GM12878 (cell line): ENCODE results near the gene KCTD2. TPM values are rescaled to one million over a fixed set of nuclear protein-coding genes. Genes with fewer than 3 reads are reported as not detected.
"Not testable (repeated sequence)": the region's sequence is repeated elsewhere in the genome, so short reads cannot be mapped to it uniquely, and the experiment has no call there.

Experiments
- ATAC-seq: fragments of 200-7000 bp; cut with Tn5 transposase; 3 replicates; pipeline ENCODE4 v1.9.1; 2020; ENCODE audit warnings: mild to moderate bottlenecking, moderate library complexity
- BruUV-seq: library from RNA; stranded (reverse); fragments of 400-500 nt; replicated peaks from 2 replicates; lab custom pipeline; 2021; lab: Mats Ljungman, UMichigan
- CTCF ChIA-PET: fragments of 300-600 bp; sonication (Branson Sonifier 250); formaldehyde crosslinking; extraction: SDS; loops from one replicate; lab custom pipeline; 2021; ENCODE audit warnings: inconsistent platforms; lab: Yijun Ruan, JAX
- POLR2A ChIA-PET: fragments of 350-600 bp; formaldehyde crosslinking; extraction: SDS; loops from one replicate; lab custom pipeline; 2021; ENCODE audit warnings: inconsistent platforms; lab: Charles Lee
- RAD21 ChIA-PET: fragments of 300-600 bp; sonication (Branson Sonifier 250); formaldehyde crosslinking; loops from one replicate; lab custom pipeline; 2023; ENCODE audit warnings: antibody characterized with exemption; ENCODE audit not compliant: unreplicated experiment; lab: Charles Lee
- SMC1A ChIA-PET: fragments of 300-600 bp; sonication (Branson Sonifier 250); formaldehyde crosslinking; loops from one replicate; lab custom pipeline; 2023; ENCODE audit not compliant: unreplicated experiment, uncharacterized antibody; lab: Charles Lee
- DNase-seq: peaks from one replicate; pipeline ENCODE4 v3.0.0-alpha.2; 2011; ENCODE audit warnings: low read depth, low spot score
- FAIRE-seq: peaks from 3 replicates; lab custom pipeline; 2011; peaks lifted over from hg19 to GRCh38; lab: Jason Lieb, UNC
- H2AFZ ChIP-seq: 2 replicates; pipeline ENCODE4 v1.6.0; 2011; ENCODE audit warnings: low read depth, low read length, control low read depth; ENCODE audit not compliant: control insufficient read depth
- H3K27ac ChIP-seq: 2 replicates; pipeline ENCODE4 v1.5.1; 2011; ENCODE audit warnings: control low read depth; ENCODE audit not compliant: control insufficient read depth, insufficient read depth
- H3K27me3 ChIP-seq, 2 experiments: replicated peaks in 1 of 2; 2 replicates each; pipeline versions ENCODE4 v1.6.0 to v1.6.1; 2011; ENCODE audit warnings: low read length in 1 of 2; ENCODE audit not compliant: control insufficient read depth in 2 of 2, insufficient read depth in 2 of 2
- H3K36me3 ChIP-seq, 2 experiments: 2 replicates each; pipeline ENCODE4 v1.5.1; 2011; ENCODE audit warnings: low read length in 1 of 2; ENCODE audit not compliant: control insufficient read depth in 2 of 2, insufficient read depth in 2 of 2
- H3K4me1 ChIP-seq: 2 replicates; pipeline ENCODE4 v1.6.1; 2011; ENCODE audit warnings: mild to moderate bottlenecking, low read length, moderate library complexity, mixed read lengths; ENCODE audit not compliant: control insufficient read depth, insufficient read depth
- H3K4me2 ChIP-seq: 2 replicates; pipeline ENCODE4 v1.6.0; 2011; ENCODE audit warnings: control low read depth; ENCODE audit not compliant: control insufficient read depth, insufficient read depth
- H3K4me3 ChIP-seq: fragments of 200-600 bp; sonication (generic); 2 replicates; pipeline ENCODE4 v1.5.1; 2016
- H3K79me2 ChIP-seq: 2 replicates; pipeline ENCODE4 v1.6.0; 2011; ENCODE audit warnings: low read length; ENCODE audit not compliant: control insufficient read depth, insufficient read depth
- H3K9ac ChIP-seq: 2 replicates; pipeline ENCODE4 v1.8.0; 2011; ENCODE audit warnings: low read length, control low read depth, mixed read lengths; ENCODE audit not compliant: control insufficient read depth, insufficient read depth
- H3K9me3 ChIP-seq: replicated peaks from 3 replicates; pipeline ENCODE4 v1.5.1; 2011; ENCODE audit warnings: mild to moderate bottlenecking, low read length; ENCODE audit not compliant: control insufficient read depth, insufficient read depth
- H4K20me1 ChIP-seq: 2 replicates; pipeline ENCODE4 v1.6.0; 2011; ENCODE audit not compliant: control insufficient read depth, insufficient read depth
- RAD21 ChIP-seq: IDR thresholded peaks from 2 replicates; pipeline ENCODE4 v1.6.1; 2011; ENCODE audit warnings: mild to moderate bottlenecking, low read depth, low read length, moderate library complexity; ENCODE audit not compliant: insufficient read depth
- WGBS: methylation state at CpG from one replicate; pipeline ENCODE4 v1.1.6; 2016; ENCODE audit warnings: low lambda C conversion rate; ENCODE audit not compliant: insufficient replicate concordance, insufficient coverage; ENCODE audit errors: missing lambda C conversion rate; 5-methylcytosine and 5-hydroxymethylcytosine counted together
- in situ Hi-C: fragments of 300-500 bp; cut with MboI; formaldehyde crosslinking; loops from 9 replicates; pipeline ENCODE4 v1.14.3; 2018; ENCODE audit warnings: mixed read lengths
- intact Hi-C: fragments of 100-400 bp; cut with micrococcal nuclease; formaldehyde crosslinking; loops from one replicate; pipeline ENCODE4 v1.14.2; 2022; ENCODE audit not compliant: unreplicated experiment
- polyA plus RNA-seq, 11 experiments: library from polyadenylated mRNA; depleted of rRNA in 4 of 11; unstranded in 6 of 11; stranded (reverse) in 5 of 11; fragments of >200 nt; fragmentation: Nextera tagmentation in 4 of 11; fragmentation: Illumina TruSeq in 1 of 11; extraction: Ambion mirVana in 4 of 11; extraction: Trizol in 1 of 11; gene quantifications; 1 replicate in 1 of 11; 2 replicates in 10 of 11; pipeline versions ENCODE4 v1.2.1 to v1.2.3, GENCODE V29; 2011 to 2016; ENCODE audit warnings: inconsistent platforms in 2 of 11, missing spikeins in 2 of 11, low read depth in 1 of 11
- total RNA-seq, 4 experiments: library from RNA; depleted of rRNA in 3 of 4; stranded (reverse); fragments of >200 nt in 3 of 4; fragmentation: Illumina TruSeq in 1 of 4; extraction: Trizol in 1 of 4; gene quantifications; 2 replicates each; pipeline versions ENCODE4 v1.2.1 to v1.2.3, GENCODE V29; 2013 to 2021
- TF ChIP-seq, protein P1 (sequence below): fragments of 450-650 bp; IDR thresholded peaks from 2 replicates; pipeline ENCODE4 v1.6.1; 2017; ENCODE audit warnings: mild to moderate bottlenecking, moderate library complexity

The KCTD2 gene
- total and polyA plus RNA-seq, 10 of the 15 experiments (the other 5 are each of a cell fraction or from before 2014, with no cell fraction given) = 1.5 to 27.5 (median 13.7) TPM

DNA sequence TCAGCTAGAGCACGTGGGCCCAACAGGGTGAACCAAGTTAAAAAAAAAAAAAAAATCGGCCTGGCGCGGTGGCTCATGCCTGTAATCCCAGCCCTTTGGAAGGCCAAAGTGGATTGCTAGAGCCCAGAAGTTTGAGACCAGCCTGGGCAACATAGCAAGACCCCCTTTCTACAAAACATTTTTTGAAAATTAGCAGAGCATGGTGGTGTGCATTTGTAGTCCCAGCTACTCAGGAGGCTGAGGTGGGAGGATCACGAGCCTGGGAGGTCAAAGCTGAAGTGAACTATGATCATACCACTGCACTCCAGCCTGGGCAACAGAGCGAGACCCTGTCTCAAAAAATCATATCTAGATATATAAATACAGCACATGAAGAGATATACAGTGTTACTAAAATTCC, 40.9 kb upstream of the KCTD2 start:
- ChIA-PET SMC1A (interaction anchor here (0.6 to 4.1 kb wide), 3 partner anchors 21 to 353 kb away, joined by 3 to 20 read pairs (median 3); no protein-coding TSS in a partner anchor), POLR2A (interaction anchor here (0.5 to 0.6 kb wide), 2 partner anchors 10 to 111 kb away, joined by 3 to 4 read pairs; no protein-coding TSS in a partner anchor), RAD21 (interaction anchor here (4.4 kb wide), 1 partner anchor 44 kb away, joined by 39 read pairs; no protein-coding TSS in a partner anchor), CTCF (interaction anchor here (0.6 to 6.2 kb wide), 4 partner anchors 45 to 265 kb away, joined by 3 to 56 read pairs (median 4); partner anchors contain the start of gene MIF4GD)
- H2AFZ ChIP-seq, H3K27ac ChIP-seq, H3K79me2 ChIP-seq, H3K4me3 ChIP-seq, ATAC-seq, H3K4me1 ChIP-seq, FAIRE-seq, BruUV-seq, H3K4me2 ChIP-seq, DNase-seq, H3K9ac ChIP-seq, H3K27me3 ChIP-seq, H4K20me1 ChIP-seq, intact Hi-C loops, in situ Hi-C loops, H3K36me3 ChIP-seq, H3K9me3 ChIP-seq: not testable (repeated sequence)
- WGBS = 53% methylated on average over 6 of the region's 6 CpGs

DNA sequence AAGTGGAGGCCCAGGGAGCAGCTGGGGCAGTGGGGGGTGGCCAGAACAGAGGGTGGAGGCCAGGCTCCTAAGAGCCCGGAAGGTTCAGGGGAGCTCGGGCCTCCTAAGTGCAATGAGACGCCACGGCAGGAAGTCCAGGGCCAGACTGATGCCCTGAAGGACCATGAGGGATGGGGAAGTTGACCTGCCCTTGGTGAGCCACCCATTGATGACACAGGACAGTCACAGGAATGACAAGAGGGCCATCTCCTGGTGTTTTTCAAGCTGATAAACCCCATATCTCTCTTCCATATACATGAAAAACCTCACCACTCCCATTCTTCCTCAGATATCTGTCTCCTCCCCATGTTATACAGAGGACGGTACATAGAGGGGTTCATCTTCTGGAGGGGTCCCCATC, 40.4 kb upstream of the KCTD2 start:
- Histone ChIP-seq H3K79me2 (no peaks in the 10 kb centered on the region), H3K36me3 (no peaks in the 10 kb centered on the region), H4K20me1 (no peaks in the 10 kb centered on the region), H3K9ac (no peak overlapping the region), H3K27ac (no peak overlapping the region), H3K27me3 (no peaks in the 10 kb centered on the region; a peak in 1 of 4 replicates), H3K4me2 (no peak overlapping the region), H3K4me3 (no peak overlapping the region), H3K9me3 (no peaks in the 10 kb centered on the region), H3K4me1 (no peaks in the 10 kb centered on the region; the same call in 1 of the 2 replicates), H2AFZ (no peak overlapping the region)
- no TSS peak for BruUV-seq
- RAD21 ChIA-PET = interaction anchor here (0.7 to 4.4 kb wide), 3 partner anchors 13 to 638 kb away, joined by 3 to 39 read pairs (median 3); no protein-coding TSS in a partner anchor
- TF ChIP-seq, protein P1, sequence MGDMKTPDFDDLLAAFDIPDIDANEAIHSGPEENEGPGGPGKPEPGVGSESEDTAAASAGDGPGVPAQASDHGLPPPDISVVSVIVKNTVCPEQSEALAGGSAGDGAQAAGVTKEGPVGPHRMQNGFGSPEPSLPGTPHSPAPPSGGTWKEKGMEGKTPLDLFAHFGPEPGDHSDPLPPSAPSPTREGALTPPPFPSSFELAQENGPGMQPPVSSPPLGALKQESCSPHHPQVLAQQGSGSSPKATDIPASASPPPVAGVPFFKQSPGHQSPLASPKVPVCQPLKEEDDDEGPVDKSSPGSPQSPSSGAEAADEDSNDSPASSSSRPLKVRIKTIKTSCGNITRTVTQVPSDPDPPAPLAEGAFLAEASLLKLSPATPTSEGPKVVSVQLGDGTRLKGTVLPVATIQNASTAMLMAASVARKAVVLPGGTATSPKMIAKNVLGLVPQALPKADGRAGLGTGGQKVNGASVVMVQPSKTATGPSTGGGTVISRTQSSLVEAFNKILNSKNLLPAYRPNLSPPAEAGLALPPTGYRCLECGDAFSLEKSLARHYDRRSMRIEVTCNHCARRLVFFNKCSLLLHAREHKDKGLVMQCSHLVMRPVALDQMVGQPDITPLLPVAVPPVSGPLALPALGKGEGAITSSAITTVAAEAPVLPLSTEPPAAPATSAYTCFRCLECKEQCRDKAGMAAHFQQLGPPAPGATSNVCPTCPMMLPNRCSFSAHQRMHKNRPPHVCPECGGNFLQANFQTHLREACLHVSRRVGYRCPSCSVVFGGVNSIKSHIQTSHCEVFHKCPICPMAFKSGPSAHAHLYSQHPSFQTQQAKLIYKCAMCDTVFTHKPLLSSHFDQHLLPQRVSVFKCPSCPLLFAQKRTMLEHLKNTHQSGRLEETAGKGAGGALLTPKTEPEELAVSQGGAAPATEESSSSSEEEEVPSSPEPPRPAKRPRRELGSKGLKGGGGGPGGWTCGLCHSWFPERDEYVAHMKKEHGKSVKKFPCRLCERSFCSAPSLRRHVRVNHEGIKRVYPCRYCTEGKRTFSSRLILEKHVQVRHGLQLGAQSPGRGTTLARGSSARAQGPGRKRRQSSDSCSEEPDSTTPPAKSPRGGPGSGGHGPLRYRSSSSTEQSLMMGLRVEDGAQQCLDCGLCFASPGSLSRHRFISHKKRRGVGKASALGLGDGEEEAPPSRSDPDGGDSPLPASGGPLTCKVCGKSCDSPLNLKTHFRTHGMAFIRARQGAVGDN = no peak
- TF ChIP-seq RAD21 = peak; percentile 42
- POLR2A ChIA-PET = interaction anchor here (0.6 kb wide), 1 partner anchor 126 kb away, joined by 3 read pairs; no protein-coding TSS in a partner anchor
- FAIRE-seq (no peak), DNase-seq (no peak), ATAC-seq (no peak)
- CTCF ChIA-PET = interaction anchor here (2.1 to 6.2 kb wide), 2 partner anchors 45 to 195 kb away, joined by 6 to 56 read pairs; no protein-coding TSS in a partner anchor
- in situ Hi-C loops (no loop called here), intact Hi-C loops (no loop called here)
- 31% methylated on average over 5 of the region's 5 CpGs for WGBS
- SMC1A ChIA-PET = interaction anchor here (0.6 to 4.1 kb wide), 4 partner anchors 19 to 353 kb away, joined by 3 to 20 read pairs (median 3); partner anchors contain the start of gene CDR2L
